Activated CD4-positive, alpha-beta memory T cell treated with anti-CD3 and anti-CD28 coated beads, Interleukin-2, amount 10 ng/mL, durations not matched to agents 7 days and 5 days (primary cell): ENCODE results near the gene NSL1. TPM values are rescaled to one million over a fixed set of nuclear protein-coding genes. Genes with fewer than 3 reads are reported as not detected.

ENCODE experiments used
- CTCF ChIA-PET: fragments of 350-600 bp; sonication (Branson Sonifier 250); formaldehyde crosslinking; loops from one replicate; lab custom pipeline; 2021; ENCODE audit warnings: antibody characterized with exemption, inconsistent platforms; lab: Charles Lee
- POLR2A ChIA-PET: fragments of 350-600 bp; sonication (Branson Sonifier 250); formaldehyde crosslinking; loops from one replicate; lab custom pipeline; 2021; ENCODE audit warnings: antibody characterized with exemption; lab: Charles Lee
- DNase-seq: peaks from one replicate; pipeline ENCODE4 v3.0.0-alpha.2; 2020
- H3K27ac Mint-ChIP-seq: one replicate; pipeline ENCODE4 v1.8.0; 2021; ENCODE audit warnings: mild to moderate bottlenecking, mixed read lengths
- H3K27me3 Mint-ChIP-seq: one replicate; pipeline ENCODE4 v1.8.0; 2021; ENCODE audit warnings: mixed read lengths
- H3K36me3 Mint-ChIP-seq: one replicate; pipeline ENCODE4 v1.8.0; 2021; ENCODE audit warnings: low read depth, mixed read lengths
- H3K4me1 Mint-ChIP-seq: one replicate; pipeline ENCODE4 v1.8.0; 2021; ENCODE audit warnings: mixed read lengths
- H3K4me3 Mint-ChIP-seq: one replicate; pipeline ENCODE4 v1.8.0; 2021; ENCODE audit warnings: mild to moderate bottlenecking, mixed read lengths
- H3K9me3 Mint-ChIP-seq: one replicate; pipeline ENCODE4 v1.8.0; 2021; ENCODE audit warnings: mixed read lengths
- total RNA-seq, 2 experiments: library from RNA; stranded (reverse); gene quantifications; one replicate each; pipeline ENCODE4 v1.2.3, GENCODE V29; 2021

The NSL1 gene
- total RNA-seq, 2 experiments from 2014 or later, result 36.4 to 38.1 TPM

- POLR2A ChIA-PET, result interaction anchor here (1.0 kb wide), 1 partner anchor 13 kb away, joined by 3 read pairs; no protein-coding TSS in a partner anchor
Observed at GRCh38 chr1:212699625-212700222, 91.9 kb downstream of the NSL1 start, which contains the start of gene BATF3. TSS of gene BATF3 (minus strand) at chr1:212699840. CDS start at chr1:212699762, 78 bp downstream.

GRCh38 chr1:212699104-212699624, 92.4 kb downstream of the NSL1 start:
- DNase-seq, result peak; percentile 66
- Mint-ChIP-seq H3K9me3 (no peaks in the 10 kb centered on the region), H3K36me3 (peaks cover 26% of the 10 kb centered on the region), H3K27me3 (peaks cover 2% of the 10 kb centered on the region), H3K4me1 (peaks cover 75% of the 10 kb centered on the region), H3K27ac (peak overlapping the region; percentile 77), H3K4me3 (peak overlapping the region; percentile 74)
- CTCF ChIA-PET, result interaction anchor here (0.6 to 4.6 kb wide), 14 partner anchors 11 to 132 kb away, joined by 3 to 22 read pairs (median 4); partner anchors contain the start of genes NSL1 and TATDN3
- POLR2A ChIA-PET, result interaction anchor here (0.8 to 2.3 kb wide), 6 partner anchors 9 to 222 kb away, joined by 3 to 8 read pairs (median 4); partner anchors contain the start of genes ATF3, NSL1 and TATDN3

More at GRCh38 chr1:212699625-212700222, 91.9 kb downstream of the NSL1 start, which contains the start of gene BATF3:
- peaks cover 79% of the 10 kb centered on the region for H3K4me1 Mint-ChIP-seq
- peak within 1 kb of the TSS; percentile 81 for H3K27ac Mint-ChIP-seq
- peaks cover 2% of the 10 kb centered on the region for H3K27me3 Mint-ChIP-seq
- H3K4me3 Mint-ChIP-seq, result peak within 1 kb of the TSS; percentile 74
- peak; percentile 50 for DNase-seq
- CTCF ChIA-PET, result interaction anchor here (0.6 to 4.6 kb wide), 12 partner anchors 11 to 92 kb away, joined by 3 to 22 read pairs (median 4); partner anchors contain the start of genes NSL1 and TATDN3
- H3K36me3 Mint-ChIP-seq, result peaks cover 22% of the 10 kb centered on the region
- H3K9me3 Mint-ChIP-seq, result no peaks in the 10 kb centered on the region

- peaks cover 2% of the 10 kb centered on the region for H3K27me3 Mint-ChIP-seq
- CTCF ChIA-PET, result interaction anchor here (0.6 to 4.6 kb wide), 21 partner anchors 10 to 663 kb away, joined by 3 to 22 read pairs (median 4); partner anchors contain the start of genes DTL, INTS7, NSL1 and TATDN3
- POLR2A ChIA-PET, result interaction anchor here (0.8 to 2.3 kb wide), 8 partner anchors 9 to 222 kb away, joined by 3 to 8 read pairs (median 4); partner anchors contain the start of genes ATF3, NSL1 and TATDN3
- DNase-seq, result no peak
- H3K4me1 Mint-ChIP-seq, result peaks cover 71% of the 10 kb centered on the region
- H3K36me3 Mint-ChIP-seq, result peaks cover 32% of the 10 kb centered on the region
- H3K27ac Mint-ChIP-seq, result peak overlapping the region; percentile 70
- no peaks in the 10 kb centered on the region for H3K9me3 Mint-ChIP-seq
- peak overlapping the region; percentile 74 for H3K4me3 Mint-ChIP-seq
Observed at GRCh38 chr1:212698467-212699103, 93.0 kb downstream of the NSL1 start.

DNA sequence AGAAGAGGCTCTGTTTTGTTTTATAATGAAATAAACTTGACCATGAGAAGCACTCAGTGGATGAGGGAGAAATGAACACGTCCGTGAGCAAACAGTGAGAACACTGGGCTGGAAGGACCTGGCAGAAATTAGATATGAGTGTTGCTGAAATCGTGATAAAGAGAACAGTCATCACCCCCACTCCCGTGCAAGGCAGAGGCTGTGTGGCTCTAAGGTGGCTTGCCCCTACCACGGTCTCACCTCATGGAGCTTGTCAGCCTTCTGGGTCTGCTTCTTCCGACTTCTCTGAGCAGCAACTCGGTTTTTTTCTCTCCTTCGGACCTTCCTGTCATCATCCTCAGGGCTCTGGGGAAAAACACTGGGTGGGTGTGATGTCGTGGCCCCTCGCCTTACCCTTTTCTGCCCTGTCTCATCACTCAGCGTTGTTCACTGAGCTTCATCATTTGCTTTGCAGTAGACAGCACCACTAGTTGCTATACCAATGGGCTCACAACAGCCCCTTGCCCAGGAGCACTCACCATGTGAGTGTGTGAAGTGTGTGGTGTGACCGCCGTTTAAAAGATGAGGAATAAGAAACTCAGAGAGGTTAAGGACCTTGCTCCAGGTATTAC, 94.8 kb downstream of the NSL1 start:
- Mint-ChIP-seq H3K4me1 (peaks cover 67% of the 10 kb centered on the region), H3K4me3 (peak overlapping the region; percentile 74), H3K36me3 (peaks cover 41% of the 10 kb centered on the region), H3K27ac (peak overlapping the region; percentile 55), H3K27me3 (peaks cover 2% of the 10 kb centered on the region), H3K9me3 (no peaks in the 10 kb centered on the region)
- ChIA-PET CTCF (interaction anchor here (0.6 to 4.6 kb wide), 10 partner anchors 25 to 241 kb away, joined by 3 to 22 read pairs (median 6); no protein-coding TSS in a partner anchor), POLR2A (interaction anchor here (0.7 to 2.3 kb wide), 4 partner anchors 25 to 95 kb away, joined by 4 to 8 read pairs (median 5); partner anchors contain the start of genes ATF3, NSL1 and TATDN3)
- no peak for DNase-seq

DNA sequence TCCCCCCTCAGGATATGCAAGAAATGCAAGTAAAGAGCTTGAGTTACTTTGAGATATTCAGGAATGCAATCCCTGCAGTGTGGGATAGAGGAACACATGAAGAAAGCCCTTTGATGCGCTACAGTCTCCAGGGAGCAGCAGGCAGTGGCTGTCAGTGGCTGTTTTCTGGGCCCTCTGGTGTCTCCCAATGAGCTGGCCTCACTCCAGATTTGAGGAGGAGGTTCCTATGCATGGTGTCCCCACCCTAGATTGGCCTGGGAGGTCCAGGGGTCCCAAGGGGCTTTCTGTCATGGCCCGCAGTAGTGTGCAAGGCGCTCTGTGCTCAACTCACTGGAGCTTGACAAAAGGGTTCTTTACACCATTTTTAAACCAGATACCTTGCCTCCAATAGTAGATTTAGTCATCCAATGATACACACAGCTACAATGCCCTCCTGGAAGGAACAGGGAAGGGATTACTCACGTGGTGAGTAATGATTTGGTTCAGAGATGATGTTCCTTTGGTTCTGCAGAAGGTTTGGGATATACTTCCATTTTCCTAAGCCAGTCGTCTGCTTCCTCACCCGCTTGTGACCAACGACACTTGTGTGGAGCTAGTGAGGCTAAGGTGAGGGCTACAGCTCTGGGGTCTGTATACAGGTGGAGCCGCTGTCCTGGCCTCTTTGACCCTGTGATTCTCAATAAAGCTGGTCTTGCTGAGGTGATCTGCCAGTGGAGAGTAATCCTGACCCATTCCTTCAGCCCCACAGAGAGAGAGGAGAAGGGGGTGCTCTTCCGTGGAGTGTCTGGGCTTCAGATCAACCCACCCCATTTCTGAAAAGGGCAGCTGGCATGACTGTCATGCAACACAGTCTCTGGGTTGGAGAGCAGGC, 98.6 kb downstream of the NSL1 start:
- Mint-ChIP-seq H3K4me1 (peaks cover 56% of the 10 kb centered on the region), H3K27ac (no peak overlapping the region), H3K9me3 (no peaks in the 10 kb centered on the region), H3K27me3 (no peaks in the 10 kb centered on the region), H3K4me3 (no peak overlapping the region), H3K36me3 (peaks cover 44% of the 10 kb centered on the region)
- DNase-seq, result no peak
- ChIA-PET CTCF (interaction anchor here (1.2 kb wide), 2 partner anchors 28 to 89 kb away, joined by 3 to 4 read pairs; no protein-coding TSS in a partner anchor), POLR2A (interaction anchor here (0.6 kb wide), 1 partner anchor 98 kb away, joined by 3 read pairs; the partner anchor contains the start of gene NSL1)

DNA sequence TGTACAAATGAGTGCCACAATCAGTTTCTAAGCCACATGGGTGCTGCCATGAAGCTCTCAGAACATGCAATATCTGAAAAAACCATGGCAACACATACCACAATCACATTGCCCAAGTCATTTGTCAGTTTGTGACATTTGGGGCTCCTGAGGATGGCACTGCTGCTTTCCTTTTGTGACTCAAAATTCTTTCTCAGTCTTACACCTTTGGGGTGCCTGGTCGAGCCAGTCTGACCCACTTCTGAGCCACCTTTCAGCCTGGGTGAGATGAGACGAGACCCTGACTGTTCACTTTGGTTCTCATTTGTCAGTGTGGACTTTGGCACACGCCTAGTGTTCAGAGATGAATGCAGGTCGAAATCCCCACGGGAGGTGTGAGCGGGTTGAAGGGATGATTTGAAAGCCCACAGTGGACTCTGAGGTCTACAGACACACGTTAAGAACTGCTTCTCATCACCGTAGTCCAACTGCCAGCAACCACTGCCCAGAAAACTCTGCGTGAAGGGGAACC, 100.0 kb downstream of the NSL1 start:
- DNase-seq, result peak; percentile 47
- no peaks in the 10 kb centered on the region for H3K9me3 Mint-ChIP-seq
- H3K36me3 Mint-ChIP-seq, result peaks cover 51% of the 10 kb centered on the region
- H3K27me3 Mint-ChIP-seq, result no peaks in the 10 kb centered on the region
- H3K27ac Mint-ChIP-seq, result peak overlapping the region; percentile 67
- ChIA-PET CTCF (interaction anchor here (1.9 kb wide), 1 partner anchor 27 kb away, joined by 7 read pairs; no protein-coding TSS in a partner anchor), POLR2A (no interaction called here)
- H3K4me3 Mint-ChIP-seq, result no peak overlapping the region
- H3K4me1 Mint-ChIP-seq, result peaks cover 51% of the 10 kb centered on the region

DNA sequence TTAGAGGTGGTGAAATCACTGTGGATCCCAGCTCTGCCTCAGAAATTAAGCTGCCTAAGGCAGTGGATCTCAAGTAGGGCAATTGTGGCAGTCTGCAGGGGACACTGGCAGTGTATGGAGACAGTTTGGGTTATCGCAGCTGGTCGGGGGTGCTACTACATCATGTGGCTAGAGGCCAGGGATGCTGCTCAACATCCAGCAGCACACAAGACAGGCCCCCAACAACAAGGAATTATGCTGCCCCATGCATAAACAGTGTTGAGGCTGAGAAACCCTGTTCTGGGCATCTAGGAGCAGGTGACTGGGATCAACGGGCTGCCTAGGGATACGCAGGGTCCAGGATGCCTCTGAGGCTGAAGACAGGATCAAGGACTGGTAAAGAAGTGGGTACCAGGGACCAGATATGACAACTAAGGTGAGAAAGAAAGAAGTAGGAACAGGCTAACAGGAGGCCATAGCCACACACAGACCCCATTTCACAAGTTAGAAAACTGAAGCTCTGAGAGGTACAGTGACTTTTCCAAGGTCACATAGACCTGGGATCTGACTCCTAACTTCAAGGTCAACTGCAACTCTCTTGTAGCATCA, 100.7 kb downstream of the NSL1 start:
- H3K9me3 Mint-ChIP-seq, result no peaks in the 10 kb centered on the region
- peaks cover 51% of the 10 kb centered on the region for H3K4me1 Mint-ChIP-seq
- DNase-seq, result no peak
- H3K27ac Mint-ChIP-seq, result peak overlapping the region; percentile 67
- peaks cover 51% of the 10 kb centered on the region for H3K36me3 Mint-ChIP-seq
- no peaks in the 10 kb centered on the region for H3K27me3 Mint-ChIP-seq
- ChIA-PET CTCF (interaction anchor here (1.9 kb wide), 1 partner anchor 26 kb away, joined by 7 read pairs; no protein-coding TSS in a partner anchor), POLR2A (no interaction called here)
- H3K4me3 Mint-ChIP-seq, result no peak overlapping the region

- Mint-ChIP-seq H3K4me3 (no peak overlapping the region), H3K27ac (no peak overlapping the region), H3K27me3 (no peaks in the 10 kb centered on the region), H3K9me3 (no peaks in the 10 kb centered on the region), H3K36me3 (peaks cover 52% of the 10 kb centered on the region), H3K4me1 (peaks cover 56% of the 10 kb centered on the region)
- POLR2A ChIA-PET, result interaction anchor here (0.7 kb wide), 1 partner anchor 9 kb away, joined by 4 read pairs; no protein-coding TSS in a partner anchor
- CTCF ChIA-PET, result interaction anchor here (1.3 to 1.9 kb wide), 2 partner anchors 25 to 234 kb away, joined by 4 to 7 read pairs; no protein-coding TSS in a partner anchor
- no peak for DNase-seq
Observed at GRCh38 chr1:212689758-212690529, 101.6 kb downstream of the NSL1 start.

DNA sequence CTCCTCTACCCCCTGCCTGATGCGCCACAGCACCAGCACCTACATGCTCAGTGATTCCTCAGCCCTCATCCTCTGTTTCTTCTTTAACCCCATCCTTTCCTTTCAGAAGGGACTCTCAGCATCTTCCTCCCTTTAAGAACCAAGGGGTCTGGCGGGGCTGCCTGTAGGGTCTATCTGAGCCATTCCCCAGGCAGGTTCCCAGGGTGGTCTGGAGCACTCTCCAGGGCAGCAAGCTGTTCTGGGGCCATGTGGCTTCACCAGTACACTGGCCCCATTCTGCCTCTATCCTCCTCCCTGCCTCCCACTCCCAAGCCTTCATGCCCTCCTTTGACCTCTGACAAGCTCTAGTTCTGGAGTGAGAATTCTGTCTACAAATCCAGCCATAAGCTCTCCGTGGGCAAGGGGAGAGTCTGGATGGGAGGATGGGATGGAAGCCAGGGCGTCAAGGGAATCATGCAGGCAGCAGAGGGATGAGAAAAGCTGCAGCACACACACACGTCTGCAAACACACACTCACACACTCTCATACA, 102.3 kb downstream of the NSL1 start:
- Mint-ChIP-seq H3K4me3 (no peak overlapping the region), H3K27me3 (no peaks in the 10 kb centered on the region), H3K4me1 (peaks cover 58% of the 10 kb centered on the region), H3K9me3 (no peaks in the 10 kb centered on the region), H3K36me3 (peaks cover 51% of the 10 kb centered on the region), H3K27ac (no peak overlapping the region)
- POLR2A ChIA-PET, result interaction anchor here (2.0 kb wide), 1 partner anchor 58 kb away, joined by 5 read pairs; no protein-coding TSS in a partner anchor
- no peak for DNase-seq
- CTCF ChIA-PET, result interaction anchor here (1.3 kb wide), 2 partner anchors 10 to 233 kb away, joined by 4 read pairs; partner anchors contain the start of gene BATF3
